ENCODE results near the gene RTN4IP1.
"Not testable (repeated sequence)": the region's sequence is repeated elsewhere in the genome, so short reads cannot be mapped to it uniquely, and the experiment has no call there.

Gene RTN4IP1

DNA sequence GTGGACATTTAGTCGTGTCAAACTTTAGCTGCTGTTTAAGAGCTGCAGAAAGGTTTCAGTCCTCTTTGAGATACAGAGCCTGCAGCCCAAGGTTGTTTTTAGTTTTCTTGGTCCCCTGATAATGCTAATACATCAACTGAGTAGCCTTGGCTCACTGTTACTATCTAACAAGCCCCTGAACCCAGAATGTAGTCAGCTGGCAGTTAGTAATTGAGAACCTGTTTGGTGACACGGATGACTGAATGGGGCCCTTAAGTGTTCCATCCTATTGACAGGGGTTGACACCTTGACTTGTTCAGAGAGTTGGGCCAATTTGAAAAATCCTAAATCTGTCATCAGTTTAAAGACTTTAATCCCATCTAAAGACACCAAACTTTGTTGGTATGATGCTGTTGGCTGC, 2.8 kb downstream of the RTN4IP1 start:
- no peak for DNase-seq

DNA sequence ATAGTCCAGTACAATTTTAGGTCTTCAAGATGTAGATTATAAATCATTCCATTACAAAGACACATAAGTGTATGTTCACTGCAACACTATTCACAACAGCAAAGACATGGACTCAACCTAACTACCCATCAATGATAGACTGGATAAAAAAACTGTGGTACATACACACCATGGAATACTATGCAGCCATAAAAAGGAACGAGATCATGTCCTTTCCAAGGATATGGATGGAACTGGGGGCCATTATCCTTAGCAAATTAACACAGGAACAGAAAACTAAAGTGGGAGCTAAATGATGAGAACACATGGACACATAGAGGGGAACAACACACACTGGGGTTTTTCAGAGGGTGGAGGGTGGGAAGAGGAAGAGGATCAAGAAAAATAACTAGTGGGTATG, 6.3 kb downstream of the RTN4IP1 start:
- no peak for DNase-seq

DNA sequence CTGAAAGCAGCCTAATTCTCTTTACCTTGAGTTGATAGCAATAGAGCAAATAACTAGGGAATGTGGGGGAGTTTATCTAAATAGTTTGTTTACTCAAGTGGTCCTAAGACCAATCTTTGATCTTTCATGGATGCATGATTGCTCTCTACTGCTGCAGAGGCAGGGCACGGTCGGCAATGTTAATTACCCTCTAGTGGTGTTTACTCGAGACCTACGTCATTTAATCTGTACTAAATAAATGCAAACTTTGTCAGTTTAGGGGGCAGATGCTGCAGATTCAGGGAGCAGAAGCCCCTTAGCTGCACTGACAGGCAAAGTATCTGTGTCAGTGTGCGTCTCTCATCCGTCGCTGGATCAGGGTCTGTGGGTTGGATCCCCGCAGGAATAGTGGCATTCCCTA, 6.9 kb downstream of the RTN4IP1 start:
- no peak for DNase-seq

DNA sequence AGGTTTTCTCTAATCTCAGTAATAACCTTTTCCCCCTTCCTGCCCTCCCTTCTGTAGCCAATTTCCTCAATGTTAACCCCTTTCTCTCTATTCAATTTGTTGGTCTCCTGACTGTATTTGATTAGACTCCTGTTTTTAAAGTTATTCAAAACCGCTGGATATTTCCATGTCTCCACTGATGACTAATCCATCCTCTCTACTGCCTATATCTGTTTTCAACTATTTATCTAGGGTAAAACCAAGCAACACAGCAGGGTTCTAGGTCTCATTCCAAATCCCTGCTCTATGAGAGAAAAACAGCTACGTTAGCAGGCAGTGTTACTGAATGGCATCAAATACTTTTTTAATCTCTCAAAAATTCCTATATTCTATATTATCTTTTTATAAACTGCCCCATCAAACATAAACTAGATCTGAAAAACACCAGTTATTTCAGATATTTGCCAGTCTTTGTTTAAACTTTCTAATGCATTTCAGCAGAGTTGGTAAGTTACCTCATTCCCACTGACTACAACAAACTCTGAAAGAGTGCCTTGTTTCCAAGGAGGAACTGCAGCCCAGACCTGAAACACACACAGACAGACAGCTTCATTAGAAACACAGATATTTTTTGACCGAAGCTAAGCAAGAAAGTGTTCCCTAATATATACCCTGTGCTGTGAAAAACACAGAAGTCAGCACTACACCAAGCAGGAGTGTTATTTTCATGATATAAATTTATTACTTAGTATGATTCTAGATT, 8.2 kb downstream of the RTN4IP1 start:
- DNase-seq = no peak

DNA sequence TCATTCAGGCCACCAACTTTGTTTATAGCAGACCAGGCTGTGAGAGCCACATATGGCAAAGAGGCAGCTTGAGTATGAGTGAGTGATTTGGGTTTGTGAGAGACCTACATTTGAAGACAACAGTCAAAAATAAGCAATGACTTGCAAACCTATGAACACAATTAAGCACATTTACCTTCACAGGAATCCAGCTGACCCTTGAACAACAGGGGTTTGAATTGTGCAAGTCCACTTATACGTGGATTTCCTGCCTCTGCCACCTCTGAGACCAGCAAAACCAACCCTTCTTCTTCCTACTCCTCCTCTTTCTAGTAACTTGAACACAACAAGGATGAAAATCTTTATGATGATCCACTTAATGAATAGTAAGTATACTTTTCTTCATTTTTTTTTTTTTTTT, 10.1 kb downstream of the RTN4IP1 start:
- no peak for DNase-seq

DNA sequence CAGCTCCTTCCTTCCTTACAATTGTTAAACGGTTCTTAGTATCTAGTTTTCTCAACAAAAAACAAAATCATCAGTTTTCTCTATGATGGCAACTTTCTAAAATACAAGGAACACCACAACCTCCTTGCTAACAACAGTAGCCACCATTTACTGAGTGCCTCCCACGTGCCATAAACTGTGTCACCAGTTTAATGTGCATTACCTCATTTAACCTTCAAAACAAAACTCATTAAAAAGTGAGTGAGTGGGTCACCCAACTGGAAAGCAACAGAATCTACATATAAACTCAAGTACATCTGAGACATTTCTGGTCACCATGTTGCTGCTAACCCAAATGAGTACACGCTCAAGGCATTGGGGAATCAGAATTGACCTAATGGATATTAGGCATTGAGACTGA, 11.0 kb downstream of the RTN4IP1 start:
- DNase-seq = no peak

DNA sequence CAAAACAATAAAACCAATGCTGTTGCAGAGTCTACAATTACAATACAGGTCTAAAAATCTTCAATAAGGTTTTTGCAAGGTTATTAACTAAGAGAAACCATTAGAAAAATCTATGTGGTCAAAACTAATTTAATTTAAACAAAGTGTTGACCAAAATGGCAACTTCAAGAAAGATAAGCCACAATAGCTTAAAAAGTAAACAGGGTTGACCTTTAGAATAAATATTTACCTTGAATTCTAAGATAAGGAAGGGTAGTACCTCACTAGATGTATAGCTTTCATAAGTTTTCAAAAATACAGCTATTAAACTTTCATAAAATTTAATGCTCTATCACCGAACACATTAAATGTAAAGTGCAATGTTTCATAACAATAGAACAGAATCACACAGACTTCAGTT, 11.4 kb downstream of the RTN4IP1 start:
- no peak for DNase-seq

DNA sequence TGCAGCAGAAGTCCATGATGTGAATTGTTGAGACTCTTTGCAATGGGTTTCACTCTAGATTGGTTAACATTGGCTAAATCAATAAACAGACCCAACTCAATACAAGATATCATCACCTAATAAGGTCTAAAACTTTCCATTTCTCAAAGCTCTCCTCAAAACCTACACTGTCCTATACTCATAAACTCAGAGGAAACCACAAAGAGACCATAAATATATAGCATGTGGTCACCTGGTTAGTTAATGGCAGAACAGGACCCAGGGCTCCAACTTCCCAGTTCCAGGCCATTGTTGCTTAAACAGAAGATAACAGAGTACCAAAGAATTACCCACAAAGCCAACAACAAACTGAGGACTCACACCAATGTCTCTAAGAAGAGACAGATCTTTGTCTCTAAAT, 12.0 kb downstream of the RTN4IP1 start:
- DNase-seq = no peak

DNA sequence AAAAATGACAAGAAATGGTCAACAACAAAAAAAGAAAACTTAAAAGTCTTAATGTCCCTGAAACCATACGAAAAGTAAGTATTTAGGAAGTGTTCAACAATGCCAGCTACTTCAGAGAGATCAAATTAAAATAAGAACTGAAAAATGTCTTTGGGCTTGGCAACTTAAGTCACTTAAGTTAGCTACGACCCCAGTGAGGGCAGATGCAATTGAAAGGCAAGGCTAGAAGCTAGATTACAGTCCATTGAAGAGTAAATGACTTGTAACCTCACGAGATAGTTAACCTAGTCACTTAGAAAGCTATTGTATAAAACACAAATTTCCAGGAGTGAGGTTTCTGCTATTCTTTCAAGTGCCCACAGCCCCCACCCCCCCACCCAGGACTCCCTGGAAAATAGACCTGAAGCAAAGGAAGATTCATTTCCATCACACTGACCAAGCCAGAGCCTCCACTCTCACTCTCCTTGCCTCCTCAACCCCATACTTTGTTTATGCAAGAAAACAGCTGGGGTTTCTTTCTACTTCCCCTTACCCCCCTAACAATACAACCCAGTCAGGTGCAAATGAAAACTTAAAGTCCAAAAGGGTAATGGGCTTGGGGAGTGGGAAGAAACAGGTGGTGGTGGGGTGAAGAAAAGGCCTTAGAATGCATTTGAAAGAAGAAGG, 14.6 kb downstream of the RTN4IP1 start:
- no peak for DNase-seq

DNA sequence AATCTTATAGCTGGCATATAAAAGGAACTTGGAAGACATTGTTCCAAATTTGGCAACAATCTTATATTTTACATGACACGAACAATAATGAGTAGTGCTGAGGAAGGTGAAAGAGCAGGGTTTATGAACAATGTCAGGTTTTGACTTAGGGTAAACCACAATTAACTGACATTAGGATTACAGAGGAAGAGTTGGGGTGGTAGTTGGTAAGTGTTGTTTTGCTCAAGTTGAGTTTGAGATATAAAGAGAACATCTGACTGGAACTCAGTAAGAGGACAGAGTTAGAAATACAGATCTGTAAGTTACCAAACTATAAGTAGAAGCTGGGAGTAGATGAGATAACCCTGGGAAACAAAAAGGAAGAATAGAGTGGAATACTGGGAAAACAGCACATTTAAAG, 15.1 kb downstream of the RTN4IP1 start:
- no peak for DNase-seq

DNA sequence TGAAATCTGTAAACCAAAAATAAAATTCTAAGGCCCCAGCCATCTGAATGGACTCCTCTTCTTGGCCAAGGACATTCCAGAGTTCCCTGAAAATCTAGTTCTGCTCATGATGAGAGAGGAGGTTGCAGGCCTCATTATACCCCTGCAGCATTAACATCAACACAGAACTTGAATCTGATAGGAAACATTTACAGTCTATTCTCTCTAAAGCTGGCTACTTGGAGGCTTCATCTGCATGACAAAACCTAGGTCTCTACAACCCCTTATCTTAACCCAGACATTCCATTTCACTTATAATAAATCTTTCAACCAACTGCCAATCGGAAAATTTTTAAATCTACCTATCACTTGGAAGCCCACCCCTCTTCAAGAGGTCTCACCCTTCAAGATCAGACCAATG, 15.7 kb downstream of the RTN4IP1 start:
- no peak for DNase-seq

DNA sequence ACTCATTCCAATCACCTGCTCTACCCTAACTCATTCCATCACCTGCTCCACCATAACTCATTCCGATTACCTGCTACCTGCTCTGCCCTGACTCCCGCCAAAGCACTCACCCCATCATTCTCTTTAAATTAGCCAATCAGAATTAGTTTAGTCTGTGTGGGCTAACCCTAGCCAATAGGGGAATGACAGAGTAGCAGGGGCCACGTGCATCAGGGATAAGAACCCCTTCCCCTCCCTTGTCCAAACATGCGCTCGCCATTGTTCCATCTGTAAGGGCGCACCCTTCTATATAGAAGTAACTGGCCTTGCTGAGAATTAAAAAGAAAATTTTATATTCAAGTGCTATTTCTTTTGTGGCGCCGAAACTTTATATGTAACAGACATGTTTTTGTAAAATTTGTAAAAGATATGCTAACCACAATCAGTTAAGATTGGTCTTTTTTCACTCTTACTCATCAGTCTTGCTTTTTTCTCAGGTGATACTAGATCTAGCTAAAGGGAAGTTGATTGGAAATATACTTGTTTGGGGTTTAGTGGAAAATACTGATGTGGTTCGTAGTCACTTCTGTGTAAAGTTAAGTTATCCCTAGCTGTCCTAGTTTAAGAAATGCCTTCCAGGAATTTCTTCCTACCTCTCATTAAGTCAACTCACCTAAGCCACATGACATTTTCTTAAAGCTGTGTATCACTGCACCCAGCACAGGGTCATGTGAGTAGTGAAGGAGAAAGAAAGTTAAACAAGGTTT, 16.5 kb downstream of the RTN4IP1 start:
- no peak for DNase-seq

DNA sequence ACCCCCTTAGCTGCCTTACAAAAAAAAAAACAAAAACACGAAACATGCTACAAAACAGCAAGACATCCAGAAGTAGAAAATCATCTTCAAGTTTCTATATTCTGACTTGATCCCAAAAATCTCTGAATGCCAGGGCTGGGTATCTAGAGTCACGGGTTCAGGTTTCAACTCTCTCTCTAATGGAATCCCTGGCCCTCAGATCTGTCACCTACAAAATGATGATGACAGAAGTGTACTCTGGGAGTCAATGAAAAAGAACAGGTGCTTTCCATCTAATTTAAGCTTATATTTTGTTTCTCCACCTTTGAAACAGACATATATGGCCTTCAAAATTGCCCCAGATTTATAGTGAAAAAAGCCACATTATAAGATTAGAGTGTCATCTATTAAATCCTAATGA, 18.3 kb downstream of the RTN4IP1 start:
- DNase-seq = no peak

DNA sequence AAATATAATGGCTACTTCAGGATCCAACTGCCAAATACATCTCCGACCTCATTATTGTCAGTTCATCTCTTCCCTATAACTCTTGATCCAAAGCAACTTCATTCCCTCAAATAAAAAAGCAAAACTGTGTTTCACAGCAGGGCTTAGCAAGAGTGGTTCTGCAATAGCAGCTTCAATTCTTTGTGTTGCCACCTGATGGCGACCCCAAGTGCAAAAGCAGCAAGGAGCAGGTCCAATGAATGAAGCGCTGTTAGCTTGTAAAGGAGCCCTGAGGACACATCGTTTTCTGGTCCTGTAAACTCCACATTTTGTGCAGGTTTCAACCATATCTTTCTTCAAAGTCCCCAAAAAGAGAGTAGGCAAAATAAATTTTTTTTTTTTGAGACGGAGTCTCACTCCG, 19.6 kb downstream of the RTN4IP1 start:
- no peak for DNase-seq

DNA sequence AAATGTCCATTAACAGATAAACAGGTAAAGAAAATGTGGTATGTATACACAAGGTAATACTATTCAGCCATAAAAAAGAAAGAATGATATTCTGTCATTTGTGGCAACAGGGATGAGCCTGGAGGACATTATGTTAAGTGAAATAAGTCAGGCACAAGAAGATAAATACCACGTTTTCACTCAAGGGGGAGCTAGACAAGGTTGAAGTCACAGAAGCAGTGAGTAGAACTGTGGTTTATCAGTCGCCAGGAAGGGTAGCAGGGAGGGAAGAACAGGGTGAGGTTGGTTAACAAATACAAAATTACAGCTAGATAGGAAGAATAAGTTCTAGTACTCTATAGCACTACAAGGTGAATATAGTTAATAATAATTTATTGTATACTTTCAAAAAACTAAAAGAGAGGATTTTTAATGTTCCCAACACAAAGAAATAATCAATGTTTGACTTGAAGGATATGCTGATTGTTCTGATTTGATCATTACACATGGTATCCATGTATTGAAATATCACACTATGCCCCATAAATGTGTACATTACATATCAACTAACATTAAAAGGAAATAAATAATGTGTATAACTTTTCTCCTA, 21.1 kb downstream of the RTN4IP1 start:
- DNase-seq = no peak

DNA sequence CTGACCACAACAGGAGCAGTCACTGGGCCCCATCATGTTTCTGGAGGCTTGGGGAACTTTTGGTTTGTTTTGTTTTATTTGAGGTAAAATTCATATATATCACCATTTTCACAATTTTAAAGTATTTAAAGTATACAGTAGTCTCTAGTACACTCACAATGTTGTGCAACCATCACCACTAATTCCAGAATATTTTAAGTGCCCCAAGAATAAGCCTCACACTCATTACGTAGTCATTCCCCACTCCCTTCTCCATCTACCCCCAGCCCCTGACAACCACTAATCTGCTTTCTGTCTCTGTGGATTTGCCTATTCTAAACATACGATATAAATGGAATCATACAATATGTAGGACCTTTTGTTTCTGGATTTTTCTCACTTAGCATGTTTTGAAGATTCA, 29.0 kb downstream of the RTN4IP1 start:
- DNase-seq = no peak

DNA sequence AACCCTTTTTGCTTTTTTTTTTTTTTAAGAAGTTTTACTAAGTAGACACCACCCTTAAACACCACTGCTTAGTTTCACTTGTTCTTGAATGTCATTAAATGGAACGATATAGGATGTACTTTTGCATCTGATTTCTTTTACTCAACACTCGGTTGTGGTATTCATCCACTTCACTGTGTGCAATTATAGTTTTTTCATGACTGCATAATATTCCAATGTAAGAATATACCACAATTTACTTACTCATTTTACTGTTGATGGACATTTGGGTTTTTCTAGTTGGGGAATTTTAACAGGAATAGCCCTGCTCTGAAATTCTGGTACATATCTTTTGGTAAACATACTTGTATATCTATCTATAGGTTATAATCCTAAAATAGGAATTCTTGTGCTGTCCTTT, 29.9 kb downstream of the RTN4IP1 start:
- no peak for DNase-seq

DNA sequence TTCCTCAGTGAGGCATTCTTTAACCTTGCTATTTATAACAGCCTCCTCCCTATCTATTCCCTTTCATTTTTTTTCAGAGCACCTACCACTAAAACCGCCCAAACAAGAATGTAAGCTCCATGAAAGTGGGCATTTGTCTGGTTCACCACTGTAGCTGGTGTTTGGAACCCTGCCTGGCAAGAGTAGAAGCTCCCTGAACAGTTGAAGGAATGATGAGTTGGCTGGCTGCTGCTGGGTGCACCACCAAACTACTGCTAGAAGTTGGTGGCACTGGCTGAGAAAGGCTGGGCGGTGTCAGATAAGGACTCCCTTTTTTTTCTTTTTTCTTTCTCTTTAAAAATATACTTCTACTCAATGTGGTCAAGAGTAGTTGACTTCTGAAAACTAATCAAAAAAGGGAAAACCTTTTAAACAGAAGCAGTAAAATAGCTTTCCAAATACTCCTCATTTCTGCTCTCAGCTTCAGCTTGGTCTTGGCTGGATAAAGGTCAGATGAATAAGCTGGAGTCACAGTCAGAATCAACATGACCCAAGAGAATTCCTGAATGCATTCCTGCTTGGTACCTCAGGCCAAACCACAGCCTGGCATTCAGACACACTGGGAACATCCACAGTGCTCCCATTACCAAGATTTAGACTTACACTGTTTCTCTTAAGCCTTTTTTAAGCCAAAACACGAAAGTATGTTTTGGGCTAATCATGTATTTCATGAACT, 38.0 kb downstream of the RTN4IP1 start:
- DNase-seq = no peak

DNA sequence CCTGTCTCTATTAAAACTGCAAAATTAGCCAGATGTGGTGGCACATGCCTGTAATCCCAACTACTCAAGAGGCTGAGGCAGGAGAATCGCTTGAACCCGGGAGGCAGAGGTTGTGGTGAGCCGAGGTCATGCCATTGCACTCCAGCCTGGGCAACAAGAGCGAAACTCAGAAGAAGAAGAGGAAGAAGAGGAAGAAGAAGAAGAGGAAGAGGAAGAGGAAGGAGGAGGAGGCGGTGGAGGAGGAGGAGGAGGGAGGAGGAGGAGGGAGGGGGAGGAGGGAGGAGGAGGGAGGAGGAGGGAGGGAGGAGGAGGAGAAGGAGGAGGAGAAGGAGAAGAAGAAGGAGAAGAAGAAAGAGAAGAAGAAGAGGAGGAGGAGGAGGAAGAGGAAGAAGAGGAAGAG, 40.4 kb downstream of the RTN4IP1 start:
- DNase-seq = not testable (repeated sequence)

DNA sequence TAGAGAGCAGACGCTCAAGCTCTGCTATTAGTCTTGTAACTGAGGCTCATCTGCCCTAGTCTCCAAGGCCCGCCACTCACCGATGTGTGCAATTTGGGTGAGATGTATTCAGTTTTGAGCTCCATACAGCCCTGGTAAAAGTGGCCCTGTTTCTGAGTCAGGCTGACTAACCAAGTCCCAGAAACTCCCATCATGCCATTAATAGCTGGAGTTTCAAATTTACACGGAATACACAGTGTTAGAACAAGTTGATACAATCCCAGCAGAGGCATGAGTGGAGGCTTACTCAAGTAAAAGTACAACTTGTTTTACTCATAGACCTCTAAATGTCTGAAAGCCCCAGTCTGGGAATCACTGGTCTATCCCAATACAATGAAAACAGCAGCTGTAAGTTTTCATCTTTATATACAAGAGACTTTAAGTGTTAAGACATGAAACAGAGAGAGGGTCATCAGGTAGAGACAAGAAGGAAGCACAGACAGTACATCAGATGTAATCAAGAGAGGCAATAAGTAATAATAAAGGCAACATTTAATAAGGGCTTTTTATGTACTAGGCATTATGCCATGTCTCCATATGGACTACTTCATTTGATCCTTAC, 42.4 kb downstream of the RTN4IP1 start:
- DNase-seq = no peak

DNA sequence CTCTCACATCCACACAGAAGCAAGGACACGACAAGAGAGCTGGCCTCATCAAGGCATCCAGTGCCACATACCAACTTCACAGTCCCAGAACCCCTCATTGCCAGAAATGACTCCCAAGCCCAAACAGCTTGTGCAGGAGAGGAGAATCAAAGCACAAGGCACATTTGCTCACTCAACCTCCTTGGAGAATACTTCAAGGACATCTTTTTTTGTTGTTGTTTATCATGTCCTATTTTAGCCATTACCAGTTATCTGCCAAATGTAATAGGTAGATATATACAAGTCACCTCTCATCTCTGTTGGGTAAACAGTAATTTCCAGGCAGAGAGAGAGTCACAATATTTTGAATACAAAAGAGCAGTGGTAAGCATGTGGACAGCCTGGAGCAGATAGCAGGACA, 47.8 kb downstream of the RTN4IP1 start:
- DNase-seq = no peak

DNA sequence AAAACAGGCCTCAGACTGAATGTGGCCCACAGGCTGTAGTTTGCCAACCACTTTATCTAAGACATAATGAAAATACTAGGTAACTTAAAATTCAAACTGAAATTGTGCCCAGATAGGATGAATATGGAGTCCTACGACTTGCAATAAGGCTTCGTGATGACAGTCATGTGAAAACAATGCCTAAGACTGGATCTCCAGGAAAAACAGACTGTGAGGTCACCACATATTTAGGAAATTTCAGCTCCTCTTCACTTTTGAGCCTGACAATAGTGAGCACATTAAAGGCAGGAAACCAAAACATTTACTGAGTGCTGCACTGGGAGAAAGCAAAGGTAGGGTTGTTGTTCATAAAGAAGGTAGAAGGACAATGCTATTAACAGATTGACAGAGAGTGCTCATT, 50.0 kb downstream of the RTN4IP1 start:
- DNase-seq = no peak
